ENCODE data around the gene PIAS4. TPM values are rescaled to one million over a fixed set of nuclear protein-coding genes. Genes with fewer than 3 reads are reported as not detected.

Gene PIAS4
- polyA plus RNA-seq, 3 donors = 25.2 to 34.8 (median 29.6) TPM

- DNase-seq (ENCODE audit: low read depth in 3 of 3, low spot score in 2 of 3) = no peak
These were observed 60.0 kb downstream of the PIAS4 start for GRCh38 chr19:4067396-4068046.

DNA sequence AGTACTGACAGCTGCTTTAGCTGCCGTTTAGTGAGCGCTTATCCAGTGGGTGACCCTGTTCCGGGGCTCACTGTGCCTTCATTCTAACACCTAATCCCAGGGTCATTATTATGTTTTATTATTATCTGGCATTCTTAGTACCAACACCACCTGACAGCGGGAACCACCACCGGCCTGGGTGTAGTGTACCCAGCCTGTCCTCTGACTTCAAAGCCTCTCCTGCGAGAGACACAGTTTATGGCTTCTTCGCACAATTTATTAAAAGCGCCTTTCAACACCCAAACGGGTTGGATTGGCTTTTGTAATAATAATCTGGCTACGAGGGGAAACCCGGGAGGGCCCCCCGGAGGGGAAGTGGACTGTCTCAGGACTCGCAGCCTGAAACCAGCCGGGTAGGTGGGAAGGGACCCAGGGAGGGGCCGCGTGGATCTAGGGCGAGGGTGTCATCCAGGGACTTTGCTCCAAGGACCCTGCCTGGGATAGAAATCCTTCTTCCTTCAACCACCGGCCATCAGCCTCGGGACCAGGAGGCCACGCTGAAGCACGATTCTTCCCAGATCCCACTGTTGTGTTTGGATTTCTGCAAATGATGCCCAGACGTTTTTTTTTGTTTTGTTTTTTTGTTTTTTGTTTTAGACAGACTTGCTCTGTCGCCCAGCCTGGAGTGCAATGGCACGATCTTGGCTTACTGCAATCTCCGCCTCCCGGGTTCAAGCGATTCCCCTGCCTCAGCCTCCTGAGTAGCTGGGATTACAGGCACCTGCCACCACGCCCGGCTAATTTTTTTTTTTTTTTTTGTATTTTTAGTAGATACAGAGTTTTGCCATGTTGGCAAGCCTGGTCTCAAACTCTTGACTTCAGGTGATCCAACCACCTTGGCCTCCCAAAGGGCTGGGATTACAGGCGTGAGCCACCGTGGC, 60.8 kb downstream of the PIAS4 start:
- DNase-seq (ENCODE audit: low read depth in 3 of 3, low spot score in 2 of 3) = no peak

- no peak for DNase-seq (ENCODE audit: low read depth in 3 of 3, low spot score in 2 of 3)
These were observed 61.9 kb downstream of the PIAS4 start for GRCh38 chr19:4069331-4069959.

DNA sequence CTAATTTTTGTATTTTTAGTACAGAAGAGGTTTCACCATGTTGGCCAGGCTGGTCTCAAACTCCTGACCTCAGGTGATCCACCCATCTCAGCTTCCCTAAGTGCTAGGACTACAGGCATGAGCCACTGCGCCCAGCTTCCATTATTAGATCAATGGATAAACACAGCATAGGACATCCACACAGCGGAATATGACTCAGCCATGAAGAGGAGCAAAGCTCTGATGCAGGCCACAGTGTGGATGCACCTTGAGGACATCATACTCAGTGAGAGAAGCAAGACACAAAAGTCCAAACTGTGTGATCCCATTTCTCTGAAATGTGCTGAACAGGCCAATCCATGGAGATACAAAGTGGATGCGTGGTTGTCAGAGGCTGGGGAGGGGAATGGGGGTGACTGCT, 64.1 kb downstream of the PIAS4 start:
- DNase-seq (ENCODE audit: low read depth in 3 of 3, low spot score in 2 of 3) = no peak

- no peak for DNase-seq (ENCODE audit: low read depth in 3 of 3, low spot score in 2 of 3)
These were observed 67.8 kb downstream of the PIAS4 start for GRCh38 chr19:4075373-4075772.

DNA sequence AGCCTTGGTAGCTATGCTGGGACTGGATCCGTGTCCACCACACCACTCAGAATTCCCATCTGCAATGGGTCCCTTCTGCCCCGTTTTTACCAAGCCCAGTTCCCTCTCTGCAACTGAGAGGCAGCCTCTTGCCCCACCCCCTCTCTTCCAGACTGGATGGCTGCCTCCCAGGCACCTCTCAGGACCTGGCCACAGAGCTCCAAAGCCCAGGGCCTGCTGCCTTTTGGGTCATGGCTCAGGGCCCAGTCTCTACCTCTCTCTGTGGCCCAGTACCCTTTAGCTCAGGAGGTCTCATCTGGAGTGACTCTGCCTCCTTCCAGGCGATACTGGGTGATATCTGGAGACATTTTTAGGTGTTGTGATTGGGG, 69.5 kb downstream of the PIAS4 start:
- no peak for DNase-seq (ENCODE audit: low read depth in 3 of 3, low spot score in 2 of 3)

DNA sequence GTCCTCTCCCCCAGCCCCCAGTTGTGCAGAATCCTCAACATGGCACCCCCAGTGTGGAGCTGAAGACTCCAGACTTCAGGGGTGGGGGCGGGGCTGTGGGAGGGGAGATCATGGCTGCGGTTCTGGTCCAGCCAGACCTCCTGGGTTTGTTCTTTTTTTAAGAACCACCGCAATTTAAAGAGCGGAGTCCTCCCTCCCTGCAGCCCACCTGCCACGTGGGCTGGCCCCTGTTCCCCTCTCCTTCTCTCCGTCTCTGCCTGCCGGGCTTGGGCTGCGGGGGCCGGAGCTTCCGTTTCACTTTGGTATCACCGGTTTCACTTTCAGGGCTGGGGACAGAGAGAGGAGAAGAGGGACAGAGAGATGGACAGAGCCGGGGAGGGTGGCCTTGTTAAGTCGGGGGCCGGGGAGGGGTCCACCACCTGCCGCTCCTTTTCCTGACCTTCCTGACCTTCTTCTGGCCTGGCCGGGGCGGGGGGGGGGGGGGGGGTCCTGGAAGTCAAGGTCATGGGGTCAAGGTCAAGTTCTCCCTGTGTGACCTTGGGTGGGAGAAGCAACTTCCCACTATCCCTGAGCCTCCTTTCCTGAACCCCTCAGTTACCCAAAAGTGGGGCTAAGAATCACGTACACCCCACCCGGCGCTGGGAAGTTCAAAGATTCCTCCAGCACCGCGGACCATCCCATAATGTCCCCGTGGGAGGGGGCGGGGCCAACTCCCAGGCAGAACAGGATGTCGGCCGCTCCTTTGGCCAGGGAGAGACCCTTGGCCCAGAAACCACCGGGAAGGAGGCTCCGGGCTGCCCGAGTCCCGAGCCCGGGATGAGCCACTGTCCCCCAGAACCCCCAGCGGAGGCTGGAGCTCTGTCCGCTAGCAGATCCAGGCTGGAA, 70.5 kb downstream of the PIAS4 start:
- no peak for DNase-seq (ENCODE audit: low read depth in 3 of 3, low spot score in 2 of 3)

- no peak for DNase-seq (ENCODE audit: low read depth in 3 of 3, low spot score in 2 of 3)
These were observed 72.9 kb downstream of the PIAS4 start for GRCh38 chr19:4080473-4080872.

DNA sequence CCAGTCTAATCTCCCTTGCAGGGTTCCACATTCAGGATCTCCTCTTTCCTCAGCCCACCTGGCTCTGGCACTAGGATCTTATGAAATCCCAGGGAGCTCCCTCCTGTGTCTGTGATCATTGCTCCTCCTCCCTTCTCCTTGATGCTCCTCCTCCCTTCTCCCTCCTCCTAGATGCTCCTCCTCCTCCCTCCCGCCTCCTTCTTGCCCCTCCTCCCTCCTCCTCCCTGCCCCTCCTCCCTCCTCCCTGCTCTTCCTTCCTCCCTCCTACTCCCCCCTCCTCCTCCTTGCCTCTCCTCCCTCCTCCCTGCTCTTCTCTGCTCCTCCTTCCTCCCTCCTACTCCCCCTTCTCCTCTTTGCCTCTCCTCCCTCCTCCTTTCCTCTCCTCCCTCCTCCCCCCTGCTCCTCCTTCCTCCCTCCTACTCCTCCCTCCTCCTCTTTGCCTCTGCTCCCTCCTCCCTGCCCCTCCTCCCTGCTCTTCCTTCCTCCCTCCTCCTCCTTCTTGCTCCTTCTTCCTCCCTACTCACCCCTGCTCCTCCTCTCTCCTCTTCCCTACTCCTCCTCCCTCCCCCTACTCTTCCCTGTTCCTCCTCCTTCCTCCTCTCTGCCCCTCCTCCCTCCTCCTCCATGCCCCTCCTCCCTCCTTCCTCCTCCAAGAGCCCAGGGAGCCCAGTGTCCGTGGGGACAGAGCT, 74.0 kb downstream of the PIAS4 start:
- no peak for DNase-seq (ENCODE audit: low read depth in 3 of 3, low spot score in 2 of 3)

DNA sequence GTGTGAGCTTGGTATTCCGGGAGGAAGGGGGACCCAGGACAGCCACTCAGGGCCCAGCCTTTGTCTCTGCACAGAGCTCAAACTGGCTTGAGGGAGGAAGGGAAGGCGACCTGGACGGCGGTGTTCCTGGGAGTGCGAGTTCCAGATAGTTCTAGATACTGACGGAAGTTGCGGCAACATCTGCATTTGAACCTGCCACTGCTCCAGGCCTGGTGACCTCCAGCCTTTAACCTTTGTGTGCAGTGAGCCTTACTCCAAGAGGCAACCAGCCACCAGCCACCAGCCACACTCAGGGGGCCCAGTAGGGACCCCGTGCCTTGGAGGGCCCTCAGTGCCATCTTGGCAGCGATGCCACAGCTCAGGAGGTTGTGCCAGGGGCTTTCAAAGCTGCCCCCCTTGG, 74.6 kb downstream of the PIAS4 start:
- no peak for DNase-seq (ENCODE audit: low read depth in 3 of 3, low spot score in 2 of 3)

DNA sequence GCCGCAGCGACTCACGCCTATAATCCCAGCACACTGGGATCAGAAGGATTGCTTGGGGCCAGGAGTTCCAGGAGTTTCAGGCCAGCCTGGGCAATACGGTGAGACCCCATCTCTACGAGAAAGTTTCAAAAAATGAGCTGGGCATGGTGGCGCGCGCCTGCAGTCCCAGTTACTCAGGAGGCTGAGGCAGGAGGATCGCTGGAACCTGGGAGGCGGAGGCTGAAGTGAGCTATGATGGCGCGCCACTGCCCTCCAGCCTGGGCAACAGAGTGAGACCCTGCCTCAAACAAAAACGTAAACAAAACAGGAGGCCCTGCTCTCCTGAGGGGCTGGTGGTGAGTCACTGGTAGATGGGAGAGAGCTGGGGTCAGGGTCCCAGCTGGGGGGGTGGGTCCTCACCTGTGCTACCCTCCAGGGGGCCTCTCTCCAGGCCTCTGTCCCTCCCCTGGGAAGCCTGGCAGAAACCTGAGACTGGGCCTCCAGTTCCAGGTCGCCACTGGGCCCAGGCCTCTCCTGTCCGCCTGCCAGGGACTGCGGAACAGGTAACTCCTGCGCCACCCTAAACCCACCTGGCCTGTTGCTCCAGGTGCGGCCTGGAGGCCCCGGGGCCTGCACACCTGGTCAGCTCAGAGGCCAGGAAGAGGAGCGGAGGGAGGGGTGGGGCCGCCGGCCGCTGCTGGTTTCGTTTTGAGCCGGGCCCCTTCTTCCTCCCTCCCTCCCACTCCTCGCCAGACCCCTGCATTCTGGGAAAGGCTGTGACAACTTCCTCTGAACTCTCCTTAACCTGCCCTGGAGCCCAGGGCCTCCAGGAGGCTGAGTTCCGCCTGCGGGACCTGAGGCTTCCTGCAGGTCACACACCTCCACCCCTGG, 76.4 kb downstream of the PIAS4 start:
- peak in 1 of 3 donors; percentile 67 for DNase-seq (ENCODE audit: low read depth in 3 of 3, low spot score in 2 of 3)

DNA sequence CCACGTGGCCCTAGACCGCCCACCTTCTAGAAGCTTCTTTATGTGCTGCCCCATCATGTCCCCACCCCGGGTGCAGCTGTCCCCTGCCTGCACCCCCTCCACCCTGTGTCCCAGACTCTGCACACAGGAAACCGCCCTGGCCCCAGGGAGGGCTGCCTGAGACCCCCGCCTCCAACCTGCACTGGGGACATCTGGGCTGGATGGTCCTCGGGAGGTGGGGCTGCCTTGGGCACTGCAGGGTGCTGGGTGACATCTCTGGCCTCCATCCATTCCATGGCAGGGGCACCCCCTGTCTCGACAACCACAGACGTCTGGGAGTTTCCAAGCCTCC, 77.0 kb downstream of the PIAS4 start:
- no peak for DNase-seq (ENCODE audit: low read depth in 3 of 3, low spot score in 2 of 3)

DNA sequence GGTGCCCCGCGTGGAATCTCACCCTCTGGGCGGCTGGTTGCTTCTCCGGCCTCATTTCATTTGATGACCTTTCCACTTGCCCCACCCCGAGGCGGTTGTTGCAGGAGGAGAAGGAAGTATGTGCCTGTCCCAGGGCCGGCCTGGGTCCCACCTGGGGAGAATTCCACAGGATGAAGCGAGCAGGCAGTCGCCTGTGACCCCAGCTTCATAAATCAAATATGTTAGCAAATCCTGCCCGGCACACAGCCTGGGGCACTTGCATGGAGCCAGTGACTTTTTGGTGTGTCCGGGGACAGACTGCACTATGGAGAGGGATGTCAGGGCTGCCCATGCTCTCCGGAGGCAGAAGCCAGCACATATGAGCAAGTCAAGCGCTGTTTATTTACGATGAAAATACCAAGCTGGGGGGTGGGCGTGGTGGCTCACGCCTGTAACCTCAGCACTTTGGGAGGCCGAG, 78.9 kb downstream of the PIAS4 start:
- no peak for DNase-seq (ENCODE audit: low read depth in 3 of 3, low spot score in 2 of 3)

DNA sequence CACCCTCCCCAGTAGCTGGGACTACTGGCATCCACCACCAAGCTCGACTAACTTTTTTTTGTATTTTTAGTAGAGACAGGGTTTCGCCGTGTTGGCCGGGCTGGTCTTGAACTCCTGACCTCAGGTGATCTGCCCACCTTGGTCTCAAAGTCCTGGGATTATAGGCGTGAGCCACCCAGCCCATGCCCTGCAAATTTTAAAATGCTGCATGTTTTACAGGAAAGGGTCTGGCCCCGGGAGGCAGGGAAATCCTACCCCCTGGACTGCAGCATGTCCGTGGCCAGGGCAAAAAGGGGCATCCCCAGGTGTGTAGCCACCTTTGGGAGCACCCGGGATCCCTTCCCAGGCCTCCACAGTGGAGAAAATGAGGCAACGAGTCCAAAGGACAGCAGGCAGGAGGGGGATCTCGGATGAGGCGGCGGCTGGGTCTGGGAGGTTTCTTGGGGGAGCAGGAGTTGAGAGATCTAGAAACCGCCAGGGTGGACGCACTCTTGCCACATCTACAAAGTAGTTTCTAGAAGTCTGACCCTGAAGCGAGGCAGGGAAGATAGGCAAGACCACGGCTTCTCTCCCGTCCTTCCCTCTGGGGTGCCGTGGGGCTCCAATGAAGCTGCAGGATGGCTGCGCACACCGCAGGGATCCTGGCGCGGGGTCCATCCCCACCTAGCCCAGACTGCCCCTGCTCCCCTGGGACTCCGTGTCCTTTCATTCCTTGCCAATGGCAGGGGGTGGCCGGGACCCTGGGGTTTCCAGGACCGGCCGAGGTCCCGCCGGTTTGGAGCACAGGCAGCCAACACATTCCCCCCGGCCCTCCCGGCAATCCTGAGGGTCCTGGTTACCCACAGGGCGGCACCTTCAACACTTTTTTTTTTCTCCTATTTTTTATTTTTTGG, 80.5 kb downstream of the PIAS4 start:
- no peak for DNase-seq (ENCODE audit: low read depth in 3 of 3, low spot score in 2 of 3)

- no peak for DNase-seq (ENCODE audit: low read depth in 3 of 3, low spot score in 2 of 3)
These were observed 81.4 kb downstream of the PIAS4 start for GRCh38 chr19:4088975-4089374.

Measured in right renal cortex interstitium (tissue), 3 donors.